ENCODE results near the gene CYP3A7. TPM values are rescaled to one million over a fixed set of nuclear protein-coding genes. Genes with fewer than 3 reads are reported as not detected.
"Not testable (repeated sequence)": the region's sequence is repeated elsewhere in the genome, so short reads cannot be mapped to it uniquely, and the experiment has no call there.

Gene CYP3A7
- total RNA-seq, 4 donors from 2014 or later, result 0.22 TPM; not detected in 3

GRCh38 chr7:99666013-99666395, 69.0 kb downstream of the CYP3A7 start:
- no peak overlapping the region for H3K27ac ChIP-seq
- H3K27me3 ChIP-seq, result no peaks in the 10 kb centered on the region
- H3K4me3 ChIP-seq, result no peak overlapping the region
- TF ChIP-seq POLR2A (IDR thresholded peaks at IDR 0.05), result no peak
- TF ChIP-seq EP300 (IDR thresholded peaks at IDR 0.05), result no peak
- no peak for TF ChIP-seq CTCF (IDR thresholded peaks at IDR 0.05)
- H3K36me3 ChIP-seq, result peaks cover 0 to 21% (median 0%) of the 10 kb centered on the region in 3 donors
- H3K4me1 ChIP-seq, result no peaks in the 10 kb centered on the region
- WGBS, 2 donors, result 78 to 88% methylated on average over 1 of the region's 1 CpG
- DNase-seq (ENCODE audit: low spot score in 2 of 2), result no peak
- no peaks in the 10 kb centered on the region for H3K9me3 ChIP-seq

- 83 to 98% methylated on average over 3 of the region's 3 CpGs for WGBS, 2 donors
- no peaks in the 10 kb centered on the region for H3K27me3 ChIP-seq
- no peak overlapping the region for H3K4me3 ChIP-seq
- DNase-seq (ENCODE audit: low spot score in 2 of 2), result no peak
- TF ChIP-seq CTCF (IDR thresholded peaks at IDR 0.05), result no peak
- no peak for TF ChIP-seq EP300 (IDR thresholded peaks at IDR 0.05)
- H3K9me3 ChIP-seq, result no peaks in the 10 kb centered on the region
- H3K4me1 ChIP-seq, result no peaks in the 10 kb centered on the region
- H3K36me3 ChIP-seq, result peaks cover 0 to 27% (median under 1%) of the 10 kb centered on the region in 3 donors
- H3K27ac ChIP-seq, result no peak overlapping the region
Observed at GRCh38 chr7:99665312-99666012, 69.5 kb downstream of the CYP3A7 start.

GRCh38 chr7:99657879-99658278, 77.1 kb downstream of the CYP3A7 start:
- not testable (repeated sequence) for H3K4me1 ChIP-seq; H3K27ac ChIP-seq; H3K27me3 ChIP-seq; DNase-seq (ENCODE audit: low spot score in 2 of 2); H3K4me3 ChIP-seq
- Histone ChIP-seq H3K36me3 (peaks cover 0 to 38% (median 4%) of the 10 kb centered on the region in 3 donors), H3K9me3 (peaks cover 0 to 28% (median 0%) of the 10 kb centered on the region in 4 donors)
- WGBS, 2 donors, result 93 to 94% methylated on average over 5 of the region's 5 CpGs

Small RNAs within 50 kb of the gene (small RNA-seq; reads per million reads assigned to genes)
- not detected for gene CYP3A51P
- gene CYP3A7-CYP3A51P, result not detected

Other genes starting within 250 kb of the CYP3A7 start
- 10 to 100 TPM; 36.9 to 47.3 (median 44.5) TPM for gene ZNF394, start 234.9 kb downstream of the CYP3A7 start, total RNA-seq
- 10 to 100 TPM in 2 of 4 donors, 1 to 10 TPM in 2; 9.0 to 11.7 (median 9.9) TPM for gene ZKSCAN5, start 230.5 kb downstream of the CYP3A7 start, total RNA-seq
- 1 to 10 TPM; 4.8 to 8.8 (median 5.6) TPM for gene FAM200A, start 183.1 kb downstream of the CYP3A7 start, total RNA-seq
- gene ZNF655, start 176.6 kb downstream of the CYP3A7 start, total RNA-seq, result 100 to 1,000 TPM in 2 of 4 donors, 10 to 100 TPM in 2; 90.8 to 140 (median 104) TPM
- 1 to 10 TPM in 3 of 4 donors, not detected in 1; 1.2 to 1.8 (median 1.5) TPM for gene TMEM225B, start 136.9 kb downstream of the CYP3A7 start, total RNA-seq
- 10 to 100 TPM; 23.2 to 34.1 (median 30.2) TPM for gene ZSCAN25, start 118.2 kb downstream of the CYP3A7 start, total RNA-seq
- gene CYP3A5, start 55.2 kb downstream of the CYP3A7 start, total RNA-seq, result 10 to 100 TPM in 2 of 4 donors, 1 to 10 TPM in 2; 2.4 to 42.9 (median 10.7) TPM
- 1 to 10 TPM in 1 of 4 donors, under 1 TPM in 1, not detected in 2; 0.22 to 1.5 TPM for gene CYP3A4, start 49.0 kb upstream of the CYP3A7 start, total RNA-seq
- gene CYP3A43, start 92.8 kb upstream of the CYP3A7 start, total RNA-seq, result not detected
- gene OR2AE1, start 141.8 kb upstream of the CYP3A7 start, total RNA-seq, result 1 to 10 TPM in 1 of 4 donors, not detected in 3; 2.0 TPM
- gene TRIM4, start 184.3 kb upstream of the CYP3A7 start, total RNA-seq, result 10 to 100 TPM; 53.8 to 68.1 (median 58.1) TPM
- gene GJC3, start 194.4 kb upstream of the CYP3A7 start, total RNA-seq, result 10 to 100 TPM in 1 of 4 donors, 1 to 10 TPM in 3; 3.3 to 11.7 (median 8.9) TPM
- gene AZGP1, start 240.8 kb upstream of the CYP3A7 start, total RNA-seq, result 100 to 1,000 TPM in 2 of 4 donors, 10 to 100 TPM in 2; 68.7 to 182 (median 111) TPM